ENCODE results near the gene CFAP54. TPM values are rescaled to one million over a fixed set of nuclear protein-coding genes. Genes with fewer than 3 reads are reported as not detected.
"Not testable (repeated sequence)": the region's sequence is repeated elsewhere in the genome, so short reads cannot be mapped to it uniquely, and the experiment has no call there.

CFAP54 gene
- total RNA-seq, 1 experiment from 2014 or later = 0.09 TPM

- H3K27me3 Mint-ChIP-seq (ENCODE audit: low read depth) = peaks cover 11% of the 10 kb centered on the region
- no peak overlapping the region for H3K4me3 Mint-ChIP-seq
- H3K27ac Mint-ChIP-seq = no peak overlapping the region
- CTCF ChIA-PET = no interaction called here
- POLR2A ChIA-PET = no interaction called here
- TF ChIP-seq SMAD3 (CRISPR knock-in tag; IDR thresholded peaks at IDR 0.05; ENCODE audit: borderline replicate concordance) = no peak
- ATAC-seq = no peak
- no peak for DNase-seq (ENCODE audit: low spot score)
- H3K36me3 Mint-ChIP-seq = no peaks in the 10 kb centered on the region
- no peaks in the 10 kb centered on the region for H3K9me3 Mint-ChIP-seq
- peaks cover 7% of the 10 kb centered on the region for H3K4me1 Mint-ChIP-seq
Measured at GRCh38 chr12:96493106-96493505, 3.7 kb downstream of the CFAP54 start.

GRCh38 chr12:96494154-96494553, 4.8 kb downstream of the CFAP54 start:
- H3K36me3 Mint-ChIP-seq; H3K27me3 Mint-ChIP-seq (ENCODE audit: low read depth); CTCF ChIA-PET; H3K4me1 Mint-ChIP-seq; H3K4me3 Mint-ChIP-seq; DNase-seq (ENCODE audit: low spot score); H3K27ac Mint-ChIP-seq; POLR2A ChIA-PET; ATAC-seq; H3K9me3 Mint-ChIP-seq: not testable (repeated sequence)

GRCh38 chr12:96495155-96495554, 5.8 kb downstream of the CFAP54 start:
- ChIA-PET CTCF (no interaction called here), POLR2A (no interaction called here)
- no peaks in the 10 kb centered on the region for H3K36me3 Mint-ChIP-seq
- TF ChIP-seq NR1H2 (CRISPR knock-in tag; IDR thresholded peaks at IDR 0.05) (no peak), NFATC4 (CRISPR knock-in tag; IDR thresholded peaks at IDR 0.05) (no peak), EMX1 (CRISPR knock-in tag; IDR thresholded peaks at IDR 0.05) (no peak), ZNF317 (CRISPR knock-in tag; IDR thresholded peaks at IDR 0.05; ENCODE audit: borderline replicate concordance, low read depth) (no peak), ZNF416 (CRISPR knock-in tag; IDR thresholded peaks at IDR 0.05) (no peak), USF2 (CRISPR knock-in tag; IDR thresholded peaks at IDR 0.05) (no peak), PREB (CRISPR knock-in tag; IDR thresholded peaks at IDR 0.05; ENCODE audit: borderline replicate concordance) (no peak), ZNF281 (CRISPR knock-in tag; IDR thresholded peaks at IDR 0.05) (no peak), GRHL2 (CRISPR knock-in tag; IDR thresholded peaks at IDR 0.05; ENCODE audit: insufficient replicate concordance, severe bottlenecking) (no peak), TP53 (CRISPR knock-in tag; IDR thresholded peaks at IDR 0.05) (no peak), ZSCAN18 (CRISPR knock-in tag; IDR thresholded peaks at IDR 0.05) (no peak), ZNF121 (CRISPR knock-in tag; IDR thresholded peaks at IDR 0.05) (no peak), TEAD1 (CRISPR knock-in tag; IDR thresholded peaks at IDR 0.05) (no peak), ARID4B (CRISPR knock-in tag; IDR thresholded peaks at IDR 0.05; ENCODE audit: borderline replicate concordance) (no peak), SMAD3 (CRISPR knock-in tag; IDR thresholded peaks at IDR 0.05; ENCODE audit: borderline replicate concordance) (no peak), ZNF138 (CRISPR knock-in tag; conservative IDR thresholded peaks at IDR 0.05) (no peak), CBFB (CRISPR knock-in tag; IDR thresholded peaks at IDR 0.05; ENCODE audit: low read depth) (no peak), HMGA2 (CRISPR knock-in tag; IDR thresholded peaks at IDR 0.05) (no peak)
- TF ChIP-seq, protein P1, sequence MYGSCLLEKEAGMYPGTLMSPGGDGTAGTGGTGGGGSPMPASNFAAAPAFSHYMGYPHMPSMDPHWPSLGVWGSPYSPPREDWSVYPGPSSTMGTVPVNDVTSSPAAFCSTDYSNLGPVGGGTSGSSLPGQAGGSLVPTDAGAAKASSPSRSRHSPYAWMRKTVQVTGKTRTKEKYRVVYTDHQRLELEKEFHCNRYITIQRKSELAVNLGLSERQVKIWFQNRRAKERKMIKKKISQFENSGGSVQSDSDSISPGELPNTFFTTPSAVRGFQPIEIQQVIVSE (CRISPR knock-in tag; IDR thresholded peaks at IDR 0.05; ENCODE audit: borderline replicate concordance) = no peak
- TF ChIP-seq, protein P2, sequence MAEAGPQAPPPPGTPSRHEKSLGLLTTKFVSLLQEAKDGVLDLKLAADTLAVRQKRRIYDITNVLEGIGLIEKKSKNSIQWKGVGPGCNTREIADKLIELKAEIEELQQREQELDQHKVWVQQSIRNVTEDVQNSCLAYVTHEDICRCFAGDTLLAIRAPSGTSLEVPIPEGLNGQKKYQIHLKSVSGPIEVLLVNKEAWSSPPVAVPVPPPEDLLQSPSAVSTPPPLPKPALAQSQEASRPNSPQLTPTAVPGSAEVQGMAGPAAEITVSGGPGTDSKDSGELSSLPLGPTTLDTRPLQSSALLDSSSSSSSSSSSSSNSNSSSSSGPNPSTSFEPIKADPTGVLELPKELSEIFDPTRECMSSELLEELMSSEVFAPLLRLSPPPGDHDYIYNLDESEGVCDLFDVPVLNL (CRISPR knock-in tag; IDR thresholded peaks at IDR 0.05; ENCODE audit: borderline replicate concordance, low read depth) = no peak
- H3K4me3 Mint-ChIP-seq = no peak overlapping the region
- 0 out of 2 replicates have a peak, but pooled peaks cover 3% of the 10 kb centered on the region for H3K9me3 Mint-ChIP-seq
- H3K27ac Mint-ChIP-seq = no peak overlapping the region
- DNase-seq (ENCODE audit: low spot score) = no peak
- H3K4me1 Mint-ChIP-seq = peaks cover under 1% of the 10 kb centered on the region; the same call in 1 of the 2 replicates
- H3K27me3 Mint-ChIP-seq (ENCODE audit: low read depth) = no peaks in the 10 kb centered on the region
- ATAC-seq = no peak
